Ureter (tissue), 1 donor: ENCODE data around the gene RPS6KA2. TPM values are rescaled to one million over a fixed set of nuclear protein-coding genes. Genes with fewer than 3 reads are reported as not detected.

ENCODE experiments used
- DNase-seq: peaks from one replicate; pipeline ENCODE4 v3.0.0-alpha.2; 2020; ENCODE audit warnings: low spot score
- total RNA-seq: library from RNA; stranded (reverse); gene quantifications from one replicate; pipeline ENCODE4 v1.2.4, GENCODE V29; 2023
- donor health status: DM: yes; HTN: yes; CAD: no.

Gene RPS6KA2
- total RNA-seq, 1 donor from 2014 or later, result 85.3 TPM

- DNase-seq, result no peak
Measured at GRCh38 chr6:166467436-166468000, 159.5 kb downstream of the RPS6KA2 start.

- no peak for DNase-seq
Measured at GRCh38 chr6:166466178-166467122, 160.6 kb downstream of the RPS6KA2 start.

- DNase-seq, result no peak
Measured at GRCh38 chr6:166465671-166466087, 161.4 kb downstream of the RPS6KA2 start.

- no peak for DNase-seq
Measured at GRCh38 chr6:166465003-166465399, 162.1 kb downstream of the RPS6KA2 start.

DNA sequence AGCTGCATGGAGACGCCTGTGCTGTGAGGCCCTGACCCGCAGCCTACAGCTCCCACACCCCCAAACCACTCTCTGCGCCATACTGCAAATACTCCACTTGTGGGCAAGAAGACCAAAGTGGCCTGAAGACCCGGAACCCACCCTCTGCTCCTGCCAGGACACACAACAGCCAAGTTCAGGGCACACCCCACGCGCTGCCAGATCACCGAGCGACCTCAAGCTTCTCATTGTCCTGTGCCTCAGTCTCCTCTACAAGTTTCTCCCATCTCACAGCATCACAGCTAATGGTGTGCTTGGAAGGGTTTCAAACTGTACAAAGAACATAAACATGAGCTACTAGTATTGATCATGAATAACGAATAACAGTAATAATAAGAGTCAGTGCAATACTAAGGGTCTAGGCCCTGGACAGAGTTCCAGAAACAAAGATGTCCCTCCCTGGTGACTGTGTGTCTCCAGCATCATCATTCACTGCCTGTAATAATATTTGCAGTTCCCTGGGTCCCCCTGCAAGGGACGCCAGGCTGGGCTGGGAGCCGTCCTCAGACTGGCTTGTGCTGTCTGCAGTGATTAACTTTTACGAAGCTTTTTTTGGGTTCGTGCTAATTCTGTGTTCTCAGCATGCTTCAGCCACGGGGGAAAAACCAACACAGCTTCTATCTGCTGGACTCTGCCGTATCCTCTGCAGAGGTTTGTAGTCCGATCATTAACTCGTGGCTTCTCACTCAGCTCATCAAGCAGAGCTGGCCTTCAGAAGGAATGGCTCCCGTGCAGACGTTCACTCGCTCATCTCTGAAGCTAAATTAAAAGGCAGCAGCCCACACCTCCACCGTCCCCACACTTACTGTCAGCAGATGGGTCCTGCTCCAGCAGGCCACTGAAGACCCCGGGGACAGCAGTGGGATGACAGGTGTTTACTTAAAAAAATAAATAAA is 162.7 kb downstream of the RPS6KA2 start:
- DNase-seq, result no peak

DNA sequence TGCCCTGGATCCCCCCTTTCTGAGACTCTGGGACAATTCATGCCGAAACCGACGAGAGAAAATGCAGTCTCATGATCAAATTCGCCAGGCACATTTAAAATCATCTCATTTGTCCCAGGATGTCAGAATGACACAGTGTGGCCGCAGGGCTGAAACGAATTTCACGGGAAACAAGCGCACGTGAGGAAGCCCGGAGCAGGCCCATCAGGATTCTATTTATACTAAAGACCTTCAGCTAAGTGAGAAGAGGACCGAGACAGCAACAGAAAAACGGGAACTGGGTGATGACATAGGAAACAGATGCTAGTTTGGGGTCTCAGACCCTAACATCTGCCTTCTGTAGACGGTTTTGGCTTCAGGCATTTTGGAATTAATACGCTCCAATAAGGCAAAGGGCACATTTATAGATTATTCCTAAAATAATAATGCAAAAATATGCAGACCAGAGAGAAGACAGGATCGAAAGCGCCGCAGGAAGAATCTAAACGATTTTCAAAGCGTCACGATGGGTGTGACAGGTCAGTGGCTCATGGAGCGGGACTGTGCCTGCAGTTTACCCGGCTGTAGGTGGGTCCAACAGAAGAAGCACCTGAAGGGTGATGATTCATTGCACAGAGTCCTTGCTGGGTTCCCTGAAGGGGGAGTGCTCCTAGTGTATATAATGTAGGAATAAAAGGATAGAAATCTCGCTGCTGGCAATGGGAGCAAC is 163.5 kb downstream of the RPS6KA2 start:
- no peak for DNase-seq

- no peak for DNase-seq
Measured at GRCh38 chr6:166462461-166463135, 164.5 kb downstream of the RPS6KA2 start.

DNA sequence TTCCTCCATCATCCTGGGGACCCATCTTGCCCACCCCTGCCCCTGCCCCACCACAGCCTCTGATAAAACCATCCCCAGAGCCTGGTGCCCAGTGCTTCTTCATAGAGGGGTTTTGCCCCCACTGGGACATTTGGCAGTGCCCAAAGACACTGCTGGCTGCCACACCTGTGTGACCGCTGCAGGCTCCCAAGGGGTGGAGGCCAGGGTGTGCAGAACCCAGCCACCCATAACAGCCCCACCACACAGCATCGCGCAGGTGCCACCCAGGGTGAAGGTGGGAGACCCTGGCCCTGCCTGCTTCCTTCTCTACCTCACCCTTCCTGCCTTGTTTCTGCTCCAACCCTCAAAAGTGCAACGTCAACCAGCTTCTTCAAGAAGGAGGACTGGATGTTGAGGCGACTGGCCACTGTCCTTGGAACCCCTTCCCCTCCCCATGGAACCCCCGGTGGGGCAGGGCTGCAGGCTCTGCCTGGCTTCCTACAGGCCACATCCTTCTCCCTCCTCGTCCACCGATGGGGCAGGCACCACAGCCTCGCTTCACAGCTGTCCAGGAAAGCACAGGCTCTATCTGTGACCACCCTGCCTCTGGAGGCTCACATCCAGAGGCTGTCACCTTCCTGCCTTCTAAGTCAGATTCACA is 165.1 kb downstream of the RPS6KA2 start:
- no peak for DNase-seq

DNA sequence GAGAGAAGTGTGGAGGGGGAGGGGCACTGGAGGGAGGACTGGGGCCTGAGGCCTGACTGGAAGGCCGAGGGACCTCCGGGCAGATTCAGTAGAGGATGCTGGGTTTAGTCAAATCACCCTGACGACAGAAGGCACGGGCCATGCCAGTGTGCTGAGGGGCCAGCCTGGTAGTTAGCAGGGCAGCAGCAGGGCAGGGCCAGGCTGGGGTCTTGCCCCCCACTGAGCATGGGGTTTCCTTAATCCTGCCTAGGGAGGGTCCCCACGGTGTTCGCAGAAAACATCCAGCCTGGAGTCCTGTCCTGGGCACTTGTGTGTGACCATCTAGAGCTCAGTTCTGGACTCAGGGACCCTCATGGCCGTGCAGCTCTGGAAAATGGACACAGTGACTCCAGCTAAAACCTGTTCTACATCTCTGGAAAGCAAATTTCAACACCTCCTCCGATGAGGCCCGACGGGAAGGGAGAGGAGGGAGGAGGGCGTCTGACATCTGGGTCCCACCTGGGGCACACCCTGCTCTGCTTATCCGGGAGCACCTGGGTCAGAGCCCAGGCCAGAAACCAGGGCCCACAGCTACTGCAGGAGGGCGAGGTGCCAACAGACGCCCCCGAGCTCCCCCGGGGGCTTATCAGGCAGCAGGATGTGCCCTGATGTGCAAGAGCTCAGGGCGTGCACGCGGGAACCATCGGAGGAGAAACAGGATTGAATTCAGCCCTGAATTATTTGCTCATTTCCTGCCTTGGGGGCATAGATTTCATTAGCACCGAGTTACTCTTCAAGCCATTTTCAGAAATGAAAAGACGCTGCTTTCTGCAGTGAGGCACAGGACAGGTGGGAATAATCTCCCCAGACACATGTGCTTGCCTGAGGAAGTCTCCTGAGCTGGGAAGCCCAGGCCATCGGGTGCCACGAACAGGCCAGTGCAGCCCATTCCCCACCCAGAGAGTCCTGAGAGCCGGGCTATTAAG is 166.3 kb downstream of the RPS6KA2 start:
- no peak for DNase-seq

GRCh38 chr6:166459906-166460305 is 167.1 kb downstream of the RPS6KA2 start:
- no peak for DNase-seq

- no peak for DNase-seq
Measured at GRCh38 chr6:166459272-166459671, 167.8 kb downstream of the RPS6KA2 start.

DNA sequence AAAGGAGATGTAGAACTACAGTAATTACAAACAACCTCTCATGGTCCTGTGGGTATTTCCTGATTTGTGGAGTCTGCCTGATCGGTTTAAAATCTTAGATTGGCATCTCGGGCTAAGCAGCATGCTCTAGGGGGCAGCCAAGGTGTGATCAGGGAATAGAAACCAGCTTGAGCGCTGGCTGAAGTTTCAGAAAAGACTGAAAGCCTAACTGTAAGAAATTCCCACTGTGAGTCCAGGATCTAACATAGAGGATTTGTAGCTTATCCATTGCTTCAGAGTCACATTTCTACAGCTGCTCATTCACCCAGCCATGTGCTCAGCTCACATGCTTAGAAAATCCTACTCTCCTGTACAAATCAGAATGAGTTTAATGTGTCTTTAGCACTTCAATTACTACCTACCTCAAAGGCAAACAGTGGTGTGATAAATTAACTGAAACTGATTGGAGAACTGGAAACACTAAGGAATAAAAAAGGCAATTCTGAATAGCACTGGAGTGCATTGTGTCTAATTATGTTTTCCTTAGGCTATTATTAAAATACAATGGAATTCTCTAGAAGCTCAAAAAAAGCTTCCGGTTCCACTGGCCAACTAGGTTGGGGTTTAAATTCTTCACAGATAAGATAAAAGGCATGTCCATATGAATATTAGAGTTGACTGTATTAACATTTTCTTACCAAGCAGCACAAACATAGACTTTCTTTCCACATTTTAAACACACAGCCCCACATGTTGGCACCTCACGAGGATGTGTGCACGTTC is 170.5 kb downstream of the RPS6KA2 start:
- no peak for DNase-seq

- DNase-seq, result no peak
Measured at GRCh38 chr6:166454692-166455515, 172.1 kb downstream of the RPS6KA2 start.

GRCh38 chr6:166453651-166454050 is 173.4 kb downstream of the RPS6KA2 start:
- DNase-seq, result no peak

DNA sequence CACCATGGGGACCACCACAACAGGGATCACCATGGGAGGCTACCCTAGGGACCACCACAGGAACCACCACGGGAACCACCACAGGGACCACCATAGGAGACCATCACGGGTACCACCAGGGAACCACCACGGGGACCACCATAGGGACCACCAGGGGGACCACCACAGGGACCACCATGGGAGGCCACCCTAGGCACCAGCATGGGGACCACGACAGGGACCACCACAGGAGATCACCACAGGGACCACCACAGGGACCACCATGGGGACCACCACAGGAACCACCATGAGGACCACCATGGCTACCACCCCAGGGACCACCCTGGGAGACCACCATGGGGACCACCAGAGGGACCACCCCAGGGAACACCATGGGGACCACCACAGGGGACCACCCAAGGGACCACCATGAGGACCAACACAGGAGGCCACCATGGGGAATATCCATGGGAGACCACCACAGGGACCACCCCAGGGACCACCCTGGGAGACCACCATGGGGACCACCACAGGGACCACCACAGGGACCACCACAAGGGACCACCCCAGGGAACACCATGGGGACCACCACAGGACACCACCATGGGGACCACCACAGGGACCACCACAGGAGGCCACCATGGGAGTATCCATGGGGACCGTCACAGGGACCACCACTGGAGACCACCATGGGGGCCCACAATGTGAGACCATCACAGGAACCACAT is 176.7 kb downstream of the RPS6KA2 start:
- no peak for DNase-seq

DNA sequence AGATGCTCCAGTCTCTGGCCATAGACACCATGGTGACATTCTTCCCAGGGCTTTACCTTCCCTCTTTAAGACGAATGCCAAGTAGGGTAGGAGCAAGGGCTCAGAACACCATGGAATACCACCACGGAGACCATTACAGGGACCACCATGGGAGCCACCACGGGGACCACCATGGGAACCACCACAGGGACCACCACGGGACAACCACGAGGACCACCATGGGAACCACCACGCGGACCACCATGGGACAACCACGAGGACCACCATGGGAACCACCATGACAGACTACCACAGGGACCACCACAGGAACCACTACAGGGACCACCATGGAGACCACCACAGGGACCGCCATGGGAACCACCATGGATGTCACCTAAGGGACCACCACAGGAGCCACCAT is 177.4 kb downstream of the RPS6KA2 start:
- DNase-seq, result no peak

- no peak for DNase-seq
Measured at GRCh38 chr6:166449036-166449435, 178.0 kb downstream of the RPS6KA2 start.
